ENCODE measurements around the gene AURKAIP1. TPM values are rescaled to one million over a fixed set of nuclear protein-coding genes. Genes with fewer than 3 reads are reported as not detected.

The AURKAIP1 gene
- total RNA-seq, 1 experiment from 2014 or later: 823 TPM

GRCh38 chr1:1397839-1398523 lies 23.0 kb upstream of the AURKAIP1 start:
- H3K9me2 ChIP-seq (replicated peaks; ENCODE audit: low read length): no peaks in the 10 kb centered on the region
- H3K4me2 ChIP-seq (ENCODE audit: low read length): peak overlapping the region; percentile 89
- H3K27me3 ChIP-seq (ENCODE audit: low read length): no peaks in the 10 kb centered on the region
- TF ChIP-seq EZH2phosphoT487 (IDR thresholded peaks at IDR 0.05; ENCODE audit: borderline replicate concordance, low read length) (no peak), EZH2 (IDR thresholded peaks at IDR 0.05; ENCODE audit: low read length, unreplicated experiment) (no peak), CTCF (conservative IDR thresholded peaks at IDR 0.05; ENCODE audit: low read depth, low read length) (no peak)
- 0 out of 2 replicates have a peak, but pooled peaks cover 11% of the 10 kb centered on the region for H4K20me1 ChIP-seq (ENCODE audit: low read length)
- DNase-seq: peak; percentile 65
- H3K9me3 ChIP-seq (ENCODE audit: low read length): no peaks in the 10 kb centered on the region
- no peak for ATAC-seq
- H3K27ac ChIP-seq (ENCODE audit: low read length): peak overlapping the region; percentile 58
- no peaks in the 10 kb centered on the region for H3F3A ChIP-seq (ENCODE audit: low read length, unreplicated experiment)
- ChIA-PET CTCF (no interaction called here), POLR2A (ENCODE audit: unreplicated experiment) (no interaction called here)
- H3K79me2 ChIP-seq (ENCODE audit: low read length): peaks cover 81% of the 10 kb centered on the region
- H3K4me3 ChIP-seq (ENCODE audit: low read length): peak overlapping the region; percentile 94
- peak overlapping the region; percentile 98 for H3K9ac ChIP-seq (ENCODE audit: low read length)
- intact Hi-C loops (cut with micrococcal nuclease): loop anchor here (2.0 kb wide), 2 partner anchors 21 to 107 kb away; no protein-coding TSS in a partner anchor
- peaks cover 29% of the 10 kb centered on the region for H3K4me1 ChIP-seq (ENCODE audit: insufficient read depth, low read length)
- peaks cover 47% of the 10 kb centered on the region for H3K36me3 ChIP-seq (ENCODE audit: low read depth, low read length)
- TSS peak; percentile 57 for BruUV-seq (replicated peaks)
- H2AFZ ChIP-seq (ENCODE audit: low read length): no peak overlapping the region

GRCh38 chr1:1395166-1395565 lies 20.2 kb upstream of the AURKAIP1 start:
- Histone ChIP-seq H3K27ac (ENCODE audit: low read length) (no peak overlapping the region), H3K9me2 (replicated peaks; ENCODE audit: low read length) (no peaks in the 10 kb centered on the region), H3K4me2 (ENCODE audit: low read length) (no peak overlapping the region), H3K27me3 (ENCODE audit: low read length) (no peaks in the 10 kb centered on the region), H3F3A (ENCODE audit: low read length, unreplicated experiment) (no peaks in the 10 kb centered on the region), H2AFZ (ENCODE audit: low read length) (no peak overlapping the region), H4K20me1 (ENCODE audit: low read length) (0 out of 2 replicates have a peak, but pooled peaks cover 11% of the 10 kb centered on the region), H3K9ac (ENCODE audit: low read length) (no peak overlapping the region), H3K4me3 (ENCODE audit: low read length) (no peak overlapping the region), H3K79me2 (ENCODE audit: low read length) (peaks cover 88% of the 10 kb centered on the region), H3K9me3 (ENCODE audit: low read length) (no peaks in the 10 kb centered on the region), H3K4me1 (ENCODE audit: insufficient read depth, low read length) (peaks cover 11% of the 10 kb centered on the region), H3K36me3 (ENCODE audit: low read depth, low read length) (peaks cover 63% of the 10 kb centered on the region)
- ChIA-PET POLR2A (ENCODE audit: unreplicated experiment) (no interaction called here), CTCF (no interaction called here)
- intact Hi-C loops (cut with micrococcal nuclease): no loop called here
- BruUV-seq (replicated peaks): no TSS peak
- DNase-seq (no peak), ATAC-seq (no peak)
- no peak for TF ChIP-seq EZH2 (IDR thresholded peaks at IDR 0.05; ENCODE audit: low read length, unreplicated experiment)
- TF ChIP-seq CTCF (conservative IDR thresholded peaks at IDR 0.05; ENCODE audit: low read depth, low read length): no peak
- no peak for TF ChIP-seq EZH2phosphoT487 (IDR thresholded peaks at IDR 0.05; ENCODE audit: borderline replicate concordance, low read length)

GRCh38 chr1:1394116-1394515 lies 19.1 kb upstream of the AURKAIP1 start:
- ChIA-PET POLR2A (ENCODE audit: unreplicated experiment) (no interaction called here), CTCF (no interaction called here)
- Histone ChIP-seq H2AFZ (ENCODE audit: low read length) (no peak overlapping the region), H3F3A (ENCODE audit: low read length, unreplicated experiment) (no peaks in the 10 kb centered on the region), H3K9ac (ENCODE audit: low read length) (no peak overlapping the region), H4K20me1 (ENCODE audit: low read length) (0 out of 2 replicates have a peak, but pooled peaks cover 11% of the 10 kb centered on the region), H3K79me2 (ENCODE audit: low read length) (peaks cover 83% of the 10 kb centered on the region), H3K27me3 (ENCODE audit: low read length) (no peaks in the 10 kb centered on the region), H3K36me3 (ENCODE audit: low read depth, low read length) (peaks cover 73% of the 10 kb centered on the region), H3K4me1 (ENCODE audit: insufficient read depth, low read length) (peaks cover 11% of the 10 kb centered on the region), H3K9me2 (replicated peaks; ENCODE audit: low read length) (no peaks in the 10 kb centered on the region), H3K9me3 (ENCODE audit: low read length) (no peaks in the 10 kb centered on the region), H3K27ac (ENCODE audit: low read length) (no peak overlapping the region), H3K4me2 (ENCODE audit: low read length) (no peak overlapping the region), H3K4me3 (ENCODE audit: low read length) (no peak overlapping the region)
- intact Hi-C loops (cut with micrococcal nuclease): no loop called here
- DNase-seq (no peak), ATAC-seq (no peak)
- BruUV-seq (replicated peaks): no TSS peak
- TF ChIP-seq EZH2 (IDR thresholded peaks at IDR 0.05; ENCODE audit: low read length, unreplicated experiment) (no peak), EZH2phosphoT487 (IDR thresholded peaks at IDR 0.05; ENCODE audit: borderline replicate concordance, low read length) (no peak), CTCF (conservative IDR thresholded peaks at IDR 0.05; ENCODE audit: low read depth, low read length) (no peak)
